ENCODE measurements around the gene KCNN4. TPM values are rescaled to one million over a fixed set of nuclear protein-coding genes. Genes with fewer than 3 reads are reported as not detected.
A peak's percentile ranks its signal among the peaks of the same experiment; 100 is the strongest.
"Not testable (repeated sequence)": the region's sequence is repeated elsewhere in the genome, so short reads cannot be mapped to it uniquely, and the experiment has no call there.

KCNN4 gene
- polyA plus RNA-seq (2013, experiment 1 of 4), result not detected
- polyA plus RNA-seq (2013, experiment 2 of 4), result 0.36 TPM
- 0.32 TPM for polyA plus RNA-seq (2013, experiment 3 of 4)
- 0.16 TPM for polyA plus RNA-seq (2013, experiment 4 of 4)

GRCh38 chr19:43780706-43781525 is at the start of gene KCNN4:
TSS of gene KCNN4 (minus strand) at chr19:43780973. CDS start at chr19:43780861, 112 bp downstream.
- Histone ChIP-seq H3K4me3 (ENCODE audit: insufficient read depth, low read depth, low read length) (no peak within 1 kb of the TSS), H3K36me3 (ENCODE audit: control insufficient read depth, insufficient read depth, low read length) (no peaks in the 10 kb centered on the region), H3K27ac (ENCODE audit: insufficient read depth, low read depth, low read length, poor library complexity, severe bottlenecking) (no peak within 1 kb of the TSS), H3K27me3 (ENCODE audit: control insufficient read depth, insufficient read depth, low read length, poor library complexity, severe bottlenecking) (peaks cover 4% of the 10 kb centered on the region), H3K9me3 (ENCODE audit: control insufficient read depth, low read length) (no peaks in the 10 kb centered on the region), H3K4me1 (ENCODE audit: control insufficient read depth, insufficient read depth, low read length) (peaks cover 14% of the 10 kb centered on the region)
- 76 to 77% methylated on average over 19 of the region's 19 CpGs for WGBS, 2 experiments

DNA sequence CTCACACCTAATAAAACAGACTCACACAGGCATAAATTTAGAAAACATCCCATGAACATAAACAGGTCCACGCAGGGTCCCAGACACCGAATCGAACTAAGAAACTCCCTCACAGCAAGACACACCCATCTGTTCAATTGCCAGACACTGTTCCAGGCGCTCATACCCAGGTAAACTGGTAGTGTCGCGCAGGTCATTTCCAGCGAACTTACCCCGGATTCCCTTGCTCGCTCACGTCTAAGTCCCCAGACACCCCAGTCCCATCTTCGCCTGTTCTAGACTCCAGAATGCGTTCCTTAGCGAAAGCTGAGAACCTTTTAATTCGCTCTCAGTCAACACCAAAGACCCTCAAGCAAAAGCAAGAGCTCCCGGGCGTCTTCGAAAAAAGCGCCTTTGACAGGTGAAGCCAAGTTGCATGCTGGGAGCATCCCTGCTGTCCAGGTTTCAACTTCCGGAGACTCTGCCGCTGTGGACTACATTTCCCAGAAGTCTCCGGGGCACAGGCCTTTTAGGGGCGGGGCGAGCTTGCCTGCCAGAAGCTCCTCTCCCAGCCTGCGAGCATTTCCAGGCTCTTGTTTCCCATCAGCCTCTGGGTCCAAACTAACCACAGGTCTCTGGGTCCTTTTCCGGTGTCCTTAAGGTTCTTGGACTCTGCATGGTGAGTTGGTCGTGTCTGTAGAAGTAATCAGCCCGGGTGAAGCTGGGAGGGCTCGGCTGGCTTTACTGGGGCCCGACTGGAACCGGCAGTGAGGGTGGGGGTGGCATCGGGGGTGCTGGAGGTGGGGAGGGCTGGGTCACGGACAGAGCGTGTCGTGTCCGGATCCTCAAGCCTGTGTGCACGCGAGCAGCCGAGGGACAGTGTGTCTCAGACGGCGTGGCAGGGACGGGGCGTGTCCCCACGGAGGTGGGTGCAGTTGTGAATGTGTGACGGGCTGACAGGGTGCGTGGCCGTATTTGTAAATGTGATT is 46.3 kb upstream of the KCNN4 start, which contains the start of gene ZNF283:
TSS of gene ZNF283 (plus strand) at position 535 of the 968 bp plus-strand sequence. CDS start 6,184 bp downstream, outside the sequence.
- no peaks in the 10 kb centered on the region for H3K9me3 ChIP-seq (ENCODE audit: control insufficient read depth, low read length)
- H3K27me3 ChIP-seq (ENCODE audit: control insufficient read depth, insufficient read depth, low read length, poor library complexity, severe bottlenecking), result peaks cover 4% of the 10 kb centered on the region
- WGBS, 2 experiments, result 31% methylated on average over 46 of the region's 46 CpGs
- peak within 1 kb of the TSS; percentile 60 for H3K4me3 ChIP-seq (ENCODE audit: insufficient read depth, low read depth, low read length)
- no peak within 1 kb of the TSS for H3K27ac ChIP-seq (ENCODE audit: insufficient read depth, low read depth, low read length, poor library complexity, severe bottlenecking)
- H3K4me1 ChIP-seq (ENCODE audit: control insufficient read depth, insufficient read depth, low read length), result no peaks in the 10 kb centered on the region
- H3K36me3 ChIP-seq (ENCODE audit: control insufficient read depth, insufficient read depth, low read length), result peaks cover 7% of the 10 kb centered on the region

- 73% methylated on average over 4 of the region's 4 CpGs for WGBS, 2 experiments
- H3K27ac ChIP-seq (ENCODE audit: insufficient read depth, low read depth, low read length, poor library complexity, severe bottlenecking); H3K4me1 ChIP-seq (ENCODE audit: control insufficient read depth, insufficient read depth, low read length); H3K9me3 ChIP-seq (ENCODE audit: control insufficient read depth, low read length); H3K36me3 ChIP-seq (ENCODE audit: control insufficient read depth, insufficient read depth, low read length); H3K27me3 ChIP-seq (ENCODE audit: control insufficient read depth, insufficient read depth, low read length, poor library complexity, severe bottlenecking); H3K4me3 ChIP-seq (ENCODE audit: insufficient read depth, low read depth, low read length): not testable (repeated sequence)
Observed at GRCh38 chr19:43824572-43824971, 43.8 kb upstream of the KCNN4 start.

DNA sequence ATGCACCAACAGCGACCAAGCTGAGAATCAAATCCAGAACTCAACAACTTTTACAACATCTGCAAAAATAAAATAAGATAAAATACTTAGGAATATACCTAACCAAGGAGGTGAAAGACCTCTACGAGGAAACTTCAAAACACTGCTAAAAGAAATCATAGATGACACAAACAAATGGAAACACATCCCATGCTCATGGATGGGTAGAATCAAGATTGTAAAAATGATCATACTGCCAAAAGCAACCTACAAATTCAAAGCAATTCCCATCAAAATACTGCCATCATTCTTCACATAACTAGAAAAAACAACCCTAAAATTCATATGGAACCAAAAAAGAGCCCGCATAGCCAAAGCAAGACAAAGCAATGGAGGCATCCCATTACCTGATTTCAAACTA is 43.1 kb upstream of the KCNN4 start:
- not testable (repeated sequence) for H3K4me1 ChIP-seq (ENCODE audit: control insufficient read depth, insufficient read depth, low read length); H3K36me3 ChIP-seq (ENCODE audit: control insufficient read depth, insufficient read depth, low read length); H3K9me3 ChIP-seq (ENCODE audit: control insufficient read depth, low read length); H3K4me3 ChIP-seq (ENCODE audit: insufficient read depth, low read depth, low read length); H3K27ac ChIP-seq (ENCODE audit: insufficient read depth, low read depth, low read length, poor library complexity, severe bottlenecking); H3K27me3 ChIP-seq (ENCODE audit: control insufficient read depth, insufficient read depth, low read length, poor library complexity, severe bottlenecking)
- WGBS, 2 experiments, result 73 to 83% methylated on average over 3 of the region's 3 CpGs

GRCh38 chr19:43820884-43821215 is 40.1 kb upstream of the KCNN4 start:
- no peaks in the 10 kb centered on the region for H3K27me3 ChIP-seq (ENCODE audit: control insufficient read depth, insufficient read depth, low read length, poor library complexity, severe bottlenecking)
- WGBS, 2 experiments, result 71 to 78% methylated on average over 5 of the region's 5 CpGs
- no peaks in the 10 kb centered on the region for H3K36me3 ChIP-seq (ENCODE audit: control insufficient read depth, insufficient read depth, low read length)
- H3K9me3 ChIP-seq (ENCODE audit: control insufficient read depth, low read length), result no peaks in the 10 kb centered on the region
- no peak overlapping the region for H3K27ac ChIP-seq (ENCODE audit: insufficient read depth, low read depth, low read length, poor library complexity, severe bottlenecking)
- no peak overlapping the region for H3K4me3 ChIP-seq (ENCODE audit: insufficient read depth, low read depth, low read length)
- H3K4me1 ChIP-seq (ENCODE audit: control insufficient read depth, insufficient read depth, low read length), result no peaks in the 10 kb centered on the region

GRCh38 chr19:43820098-43820883 is 39.5 kb upstream of the KCNN4 start:
- Histone ChIP-seq H3K27ac (ENCODE audit: insufficient read depth, low read depth, low read length, poor library complexity, severe bottlenecking) (no peak overlapping the region), H3K4me1 (ENCODE audit: control insufficient read depth, insufficient read depth, low read length) (no peaks in the 10 kb centered on the region), H3K9me3 (ENCODE audit: control insufficient read depth, low read length) (no peaks in the 10 kb centered on the region), H3K36me3 (ENCODE audit: control insufficient read depth, insufficient read depth, low read length) (no peaks in the 10 kb centered on the region), H3K4me3 (ENCODE audit: insufficient read depth, low read depth, low read length) (no peak overlapping the region), H3K27me3 (ENCODE audit: control insufficient read depth, insufficient read depth, low read length, poor library complexity, severe bottlenecking) (no peaks in the 10 kb centered on the region)
- 86 to 88% methylated on average over 48 of the region's 48 CpGs for WGBS, 2 experiments

GRCh38 chr19:43818500-43818899 is 37.7 kb upstream of the KCNN4 start:
- WGBS, 2 experiments, result 80 to 82% methylated on average over 5 of the region's 5 CpGs

DNA sequence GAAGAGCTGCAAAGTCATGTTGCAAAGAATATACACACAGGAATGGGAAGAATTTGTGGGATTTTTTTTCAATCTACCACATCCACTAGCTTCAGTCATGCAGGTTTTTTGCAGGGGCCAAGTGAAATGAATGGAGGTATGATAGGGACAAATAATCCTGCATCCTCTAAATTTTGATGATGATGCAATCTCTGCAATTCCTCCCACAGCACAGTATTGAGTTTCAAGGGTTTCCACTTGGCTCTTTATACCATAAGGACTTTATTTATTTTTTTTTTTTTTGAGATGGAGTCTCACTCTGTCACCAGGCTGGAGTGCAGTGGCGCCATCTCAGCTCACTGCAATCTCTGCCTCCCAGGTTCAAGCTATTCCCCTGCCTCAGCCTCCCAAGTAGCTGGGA is 36.7 kb upstream of the KCNN4 start:
- not testable (repeated sequence) for H3K27me3 ChIP-seq (ENCODE audit: control insufficient read depth, insufficient read depth, low read length, poor library complexity, severe bottlenecking)

More at GRCh38 chr19:43818500-43818899, 37.7 kb upstream of the KCNN4 start:
- no peaks in the 10 kb centered on the region for H3K9me3 ChIP-seq (ENCODE audit: control insufficient read depth, low read length)
- no peaks in the 10 kb centered on the region for H3K27me3 ChIP-seq (ENCODE audit: control insufficient read depth, insufficient read depth, low read length, poor library complexity, severe bottlenecking)
- no peaks in the 10 kb centered on the region for H3K36me3 ChIP-seq (ENCODE audit: control insufficient read depth, insufficient read depth, low read length)
- no peak overlapping the region for H3K27ac ChIP-seq (ENCODE audit: insufficient read depth, low read depth, low read length, poor library complexity, severe bottlenecking)
- no peak overlapping the region for H3K4me3 ChIP-seq (ENCODE audit: insufficient read depth, low read depth, low read length)
- H3K4me1 ChIP-seq (ENCODE audit: control insufficient read depth, insufficient read depth, low read length), result no peaks in the 10 kb centered on the region

DNA sequence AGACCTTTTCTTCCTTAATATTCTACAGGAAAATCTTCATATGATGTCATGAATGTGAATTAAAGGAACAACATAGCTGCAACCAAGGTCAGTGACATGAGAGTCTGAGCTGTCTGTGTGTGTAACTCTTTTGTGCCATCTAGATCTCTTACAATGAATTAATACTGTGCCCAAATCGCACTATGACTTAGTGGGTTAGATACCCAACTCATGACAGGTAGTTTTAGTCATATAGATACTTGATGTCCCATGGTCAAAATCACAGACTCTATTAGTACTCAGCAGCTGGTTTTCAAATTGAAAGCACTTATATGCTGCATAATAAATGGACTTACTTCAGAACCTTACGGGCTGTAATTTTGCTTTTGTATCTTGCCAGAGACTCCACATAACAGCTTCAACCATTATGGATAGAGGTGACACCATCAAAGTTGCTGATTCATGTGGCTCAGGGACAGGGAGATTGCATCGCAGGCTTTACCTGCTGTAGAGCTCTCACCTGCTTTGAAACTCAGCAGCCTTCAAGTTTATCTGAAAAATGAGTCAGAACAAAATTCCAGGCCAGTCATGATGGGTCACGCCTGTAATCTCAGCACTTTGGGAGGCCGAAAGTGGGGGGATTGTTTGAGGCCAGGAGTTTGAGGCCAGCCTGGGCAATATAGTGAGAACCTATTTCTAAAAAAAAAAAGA is 34.0 kb upstream of the KCNN4 start:
- no peak overlapping the region for H3K4me3 ChIP-seq (ENCODE audit: insufficient read depth, low read depth, low read length)
- no peaks in the 10 kb centered on the region for H3K9me3 ChIP-seq (ENCODE audit: control insufficient read depth, low read length)
- no peaks in the 10 kb centered on the region for H3K4me1 ChIP-seq (ENCODE audit: control insufficient read depth, insufficient read depth, low read length)
- H3K27ac ChIP-seq (ENCODE audit: insufficient read depth, low read depth, low read length, poor library complexity, severe bottlenecking), result no peak overlapping the region
- H3K36me3 ChIP-seq (ENCODE audit: control insufficient read depth, insufficient read depth, low read length), result no peaks in the 10 kb centered on the region
- H3K27me3 ChIP-seq (ENCODE audit: control insufficient read depth, insufficient read depth, low read length, poor library complexity, severe bottlenecking), result peaks cover 3% of the 10 kb centered on the region
- WGBS, 2 experiments, result 86 to 87% methylated on average over 5 of the region's 5 CpGs

More for the DNA sequence above, 36.7 kb upstream of the KCNN4 start:
- 71 to 85% methylated on average over 1 of the region's 1 CpG for WGBS, 2 experiments
- not testable (repeated sequence) for H3K4me3 ChIP-seq (ENCODE audit: insufficient read depth, low read depth, low read length); H3K4me1 ChIP-seq (ENCODE audit: control insufficient read depth, insufficient read depth, low read length); H3K9me3 ChIP-seq (ENCODE audit: control insufficient read depth, low read length); H3K27ac ChIP-seq (ENCODE audit: insufficient read depth, low read depth, low read length, poor library complexity, severe bottlenecking); H3K36me3 ChIP-seq (ENCODE audit: control insufficient read depth, insufficient read depth, low read length)
